ENCODE results near the gene MRPS22.

DNA sequence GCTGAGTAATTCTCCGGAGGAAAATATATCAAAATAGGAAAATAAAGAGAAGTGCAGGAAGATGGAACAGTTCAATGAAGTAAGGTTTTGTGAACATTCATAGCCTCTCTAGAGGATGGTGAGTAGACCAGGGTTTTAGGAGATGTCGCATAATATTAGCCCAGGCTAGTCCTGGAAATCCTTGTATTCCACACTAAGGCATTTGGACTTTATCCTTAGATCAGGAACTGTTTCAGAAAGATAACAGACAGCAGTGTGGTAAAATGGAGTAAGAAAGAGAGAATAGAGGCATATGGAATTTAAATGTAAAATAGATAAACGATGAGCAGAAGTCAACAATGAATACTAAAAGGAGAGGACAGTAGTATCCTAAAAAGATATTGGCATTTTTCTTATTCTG, 33.6 kb downstream of the MRPS22 start:
- TF ChIP-seq POLR2A (IDR thresholded peaks at IDR 0.05) = no peak
- TF ChIP-seq, protein P1, sequence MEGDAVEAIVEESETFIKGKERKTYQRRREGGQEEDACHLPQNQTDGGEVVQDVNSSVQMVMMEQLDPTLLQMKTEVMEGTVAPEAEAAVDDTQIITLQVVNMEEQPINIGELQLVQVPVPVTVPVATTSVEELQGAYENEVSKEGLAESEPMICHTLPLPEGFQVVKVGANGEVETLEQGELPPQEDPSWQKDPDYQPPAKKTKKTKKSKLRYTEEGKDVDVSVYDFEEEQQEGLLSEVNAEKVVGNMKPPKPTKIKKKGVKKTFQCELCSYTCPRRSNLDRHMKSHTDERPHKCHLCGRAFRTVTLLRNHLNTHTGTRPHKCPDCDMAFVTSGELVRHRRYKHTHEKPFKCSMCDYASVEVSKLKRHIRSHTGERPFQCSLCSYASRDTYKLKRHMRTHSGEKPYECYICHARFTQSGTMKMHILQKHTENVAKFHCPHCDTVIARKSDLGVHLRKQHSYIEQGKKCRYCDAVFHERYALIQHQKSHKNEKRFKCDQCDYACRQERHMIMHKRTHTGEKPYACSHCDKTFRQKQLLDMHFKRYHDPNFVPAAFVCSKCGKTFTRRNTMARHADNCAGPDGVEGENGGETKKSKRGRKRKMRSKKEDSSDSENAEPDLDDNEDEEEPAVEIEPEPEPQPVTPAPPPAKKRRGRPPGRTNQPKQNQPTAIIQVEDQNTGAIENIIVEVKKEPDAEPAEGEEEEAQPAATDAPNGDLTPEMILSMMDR (IDR thresholded peaks at IDR 0.05) = no peak
